HG03039 (cell line): ENCODE measurements around the gene ERMN.
"Not testable (repeated sequence)": the region's sequence is repeated elsewhere in the genome, so short reads cannot be mapped to it uniquely, and the experiment has no call there.

Experiments used
- ATAC-seq: cut with Tn5 transposase; IDR thresholded peaks from one replicate; pipeline ENCODE4 v1.9.1; 2021; ENCODE audit warnings: mild to moderate bottlenecking, moderate library complexity; ENCODE audit not compliant: unreplicated experiment

Gene ERMN

DNA sequence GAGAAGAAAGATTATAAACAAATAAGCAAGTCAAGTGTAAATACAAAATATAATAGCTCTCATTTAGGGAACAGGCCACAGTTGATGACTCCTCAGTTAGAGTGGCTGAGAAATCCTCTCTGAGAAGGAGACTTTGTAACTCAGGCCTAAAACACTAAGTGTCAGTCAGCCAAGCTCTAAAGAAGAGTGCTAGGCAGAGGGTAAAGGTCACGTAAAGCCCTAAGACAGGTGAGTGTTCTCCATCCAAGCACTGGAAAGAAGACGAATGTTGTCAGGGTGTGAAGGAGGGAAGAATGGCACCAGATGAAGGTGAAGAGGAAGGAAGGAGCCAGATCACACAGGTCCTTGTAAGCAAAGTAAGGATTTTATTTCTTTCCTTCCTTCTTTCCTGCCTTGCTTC is 24.3 kb downstream of the ERMN start:
- ATAC-seq, result no peak

DNA sequence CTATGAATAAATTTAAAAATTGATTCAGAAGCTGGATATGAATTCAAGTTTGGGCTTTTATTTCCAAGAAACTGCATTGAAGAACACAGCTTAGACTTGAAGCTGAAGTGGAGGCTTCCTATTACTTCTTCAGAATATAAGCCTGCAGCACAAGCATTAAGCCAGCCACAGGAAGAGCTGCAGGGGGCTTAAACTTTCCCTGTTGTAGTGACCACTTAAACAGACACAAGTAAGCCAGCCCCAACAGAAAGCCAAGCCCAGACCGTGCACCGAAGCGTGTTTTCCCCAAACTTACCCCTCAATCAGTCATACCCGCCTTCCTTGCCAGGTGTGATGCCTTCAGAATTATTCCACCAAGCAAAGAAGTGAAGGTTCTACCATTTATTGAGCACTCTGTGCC is 28.7 kb downstream of the ERMN start:
- no peak for ATAC-seq

DNA sequence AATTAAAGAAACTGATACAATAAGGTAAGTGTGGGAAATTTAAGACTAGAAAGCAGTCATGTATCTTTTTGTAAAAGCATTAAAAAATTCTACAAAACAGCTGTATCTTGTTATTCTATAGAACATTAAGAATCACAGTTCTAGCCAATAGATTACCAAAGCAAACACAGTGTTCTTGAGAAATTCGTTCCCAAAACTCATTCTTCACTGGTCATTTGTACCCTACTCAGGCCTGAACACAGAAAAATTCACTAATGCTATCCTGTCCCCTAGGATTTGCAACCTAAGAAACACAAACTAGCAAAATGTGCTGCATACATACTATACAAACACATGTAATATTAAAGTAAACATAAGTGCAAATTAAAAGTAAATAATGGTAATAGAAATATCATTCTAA is 29.1 kb downstream of the ERMN start:
- no peak for ATAC-seq

DNA sequence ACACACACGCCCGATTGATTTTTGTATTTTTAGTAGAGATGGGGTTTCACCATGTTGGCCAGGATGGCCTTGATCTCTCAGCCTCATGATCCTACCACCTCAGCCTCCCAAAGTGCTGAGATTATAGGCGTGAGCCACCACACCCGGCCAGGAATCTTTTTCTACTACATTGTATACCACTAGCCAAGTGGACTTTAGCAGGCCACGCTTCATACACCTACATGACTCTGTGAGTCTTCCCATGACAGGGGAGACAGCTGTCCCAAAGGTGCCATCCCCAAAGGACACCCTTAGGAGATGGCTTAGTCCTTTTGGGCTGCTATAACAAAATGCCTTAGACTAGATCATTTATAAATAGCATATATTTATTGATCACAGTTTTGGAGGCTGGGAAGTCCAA is 32.8 kb downstream of the ERMN start:
- ATAC-seq, result no peak

DNA sequence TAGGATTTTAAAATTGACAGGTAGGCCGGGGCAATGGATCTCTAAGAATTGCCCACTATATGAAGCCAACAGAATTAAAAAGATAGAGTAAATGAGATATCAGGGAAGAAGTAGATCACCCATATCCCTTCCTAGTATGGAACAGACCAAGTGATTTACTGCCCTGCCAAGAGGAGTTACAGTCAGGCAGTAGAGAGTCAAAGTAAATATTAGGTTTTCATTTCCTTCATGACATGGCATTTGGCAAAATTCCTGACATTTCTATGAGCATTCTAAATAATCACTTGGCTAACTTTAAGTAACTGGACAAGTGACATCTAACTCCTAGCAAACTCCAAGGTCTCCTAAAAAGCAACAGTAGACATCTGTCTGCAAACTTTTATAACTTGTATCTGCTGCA is 34.6 kb downstream of the ERMN start:
- no peak for ATAC-seq

DNA sequence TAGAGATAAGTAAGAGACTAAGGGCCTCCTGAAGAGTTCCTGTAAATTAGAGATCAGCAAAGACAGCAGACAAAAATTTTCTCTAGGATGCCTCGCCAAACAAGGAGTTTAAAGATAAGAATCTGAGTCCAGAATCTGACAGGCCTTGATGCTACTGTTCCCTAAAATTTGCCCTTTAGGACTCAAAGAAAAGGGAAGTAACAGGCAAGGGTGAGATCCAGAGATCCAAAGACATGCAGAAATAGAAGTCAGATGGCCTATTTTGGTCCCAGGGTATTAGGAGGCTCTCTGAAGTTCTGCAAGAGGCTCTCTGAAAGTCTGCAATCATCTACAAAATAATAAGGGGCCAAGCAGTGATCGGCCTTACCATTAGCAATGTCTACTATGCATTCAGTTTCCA is 35.1 kb downstream of the ERMN start:
- no peak for ATAC-seq

DNA sequence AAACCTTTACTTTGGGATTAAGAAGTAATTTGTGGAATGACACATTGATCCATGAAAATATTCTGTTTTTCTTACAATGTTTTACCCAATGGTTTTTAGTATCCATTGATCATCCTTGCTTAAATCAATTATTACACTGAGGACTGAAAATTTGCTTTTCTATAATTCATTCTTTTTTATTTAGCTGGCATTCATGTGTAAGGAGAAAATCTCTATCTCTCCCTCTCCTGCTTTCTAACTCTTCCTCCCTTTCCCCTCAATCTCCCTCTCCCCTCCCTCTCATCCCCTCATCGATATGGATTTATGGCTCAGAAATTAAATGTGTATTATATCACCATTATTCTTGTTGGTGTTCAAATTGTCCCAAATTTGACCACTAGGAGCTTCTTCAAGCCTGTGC is 38.5 kb downstream of the ERMN start:
- no peak for ATAC-seq

DNA sequence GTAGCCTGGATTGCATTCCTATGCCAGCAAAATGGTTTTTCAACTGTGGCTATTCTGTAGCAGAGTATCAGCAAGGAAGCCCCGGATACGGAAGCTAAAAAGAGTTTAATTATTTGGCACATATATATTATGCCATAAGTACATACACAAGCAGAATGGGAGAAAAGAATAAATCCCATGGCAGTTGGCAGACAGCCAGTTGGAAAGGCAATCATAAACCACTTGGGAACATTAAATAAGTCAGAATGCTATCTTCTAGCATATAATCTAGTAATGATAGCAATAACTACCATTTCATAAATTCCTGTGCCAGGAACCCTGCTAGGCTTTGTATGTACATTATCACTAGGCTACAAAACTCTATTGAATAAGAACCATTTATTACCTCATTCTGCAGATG is 42.2 kb downstream of the ERMN start:
- ATAC-seq, result no peak

DNA sequence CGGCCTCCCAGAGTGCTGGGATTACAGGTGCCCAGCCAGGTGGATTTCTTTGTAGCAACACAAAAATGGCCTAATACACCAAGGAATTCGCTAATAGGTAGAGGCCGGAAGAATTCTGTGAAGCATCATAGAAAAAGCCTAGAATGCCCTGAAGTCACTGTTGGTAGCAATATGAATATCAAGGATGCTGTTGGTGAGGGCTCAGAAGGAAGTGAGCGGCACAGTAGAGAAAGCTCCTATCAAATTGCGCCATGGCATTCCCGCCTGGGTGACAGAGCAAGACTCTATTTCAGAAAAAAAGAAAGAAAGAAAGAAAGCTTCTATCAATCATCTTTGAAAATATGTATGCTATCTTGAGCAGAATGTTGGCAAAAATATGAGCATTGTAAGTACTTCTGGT is 44.3 kb downstream of the ERMN start:
- ATAC-seq, result no peak

DNA sequence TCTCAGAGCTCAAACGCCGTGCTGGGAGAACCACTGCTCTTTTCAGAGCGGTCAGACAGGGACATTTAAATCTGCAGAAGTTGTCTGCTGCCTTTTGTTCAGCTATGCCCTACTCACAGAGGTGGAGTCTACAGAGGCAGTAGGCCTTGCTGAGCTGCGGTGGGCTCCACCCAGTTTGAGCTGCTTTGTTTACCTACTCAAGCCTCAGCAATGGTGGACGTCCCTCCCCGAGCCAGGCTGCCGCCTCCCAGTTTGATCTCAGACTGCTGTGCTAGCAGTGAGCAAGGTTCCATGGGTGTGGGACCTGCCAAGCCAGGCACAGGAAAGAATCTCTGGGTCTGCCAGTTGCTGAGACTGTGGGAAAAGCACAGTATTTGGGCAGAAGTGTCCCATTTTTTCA is 46.3 kb downstream of the ERMN start:
- ATAC-seq, result not testable (repeated sequence)

DNA sequence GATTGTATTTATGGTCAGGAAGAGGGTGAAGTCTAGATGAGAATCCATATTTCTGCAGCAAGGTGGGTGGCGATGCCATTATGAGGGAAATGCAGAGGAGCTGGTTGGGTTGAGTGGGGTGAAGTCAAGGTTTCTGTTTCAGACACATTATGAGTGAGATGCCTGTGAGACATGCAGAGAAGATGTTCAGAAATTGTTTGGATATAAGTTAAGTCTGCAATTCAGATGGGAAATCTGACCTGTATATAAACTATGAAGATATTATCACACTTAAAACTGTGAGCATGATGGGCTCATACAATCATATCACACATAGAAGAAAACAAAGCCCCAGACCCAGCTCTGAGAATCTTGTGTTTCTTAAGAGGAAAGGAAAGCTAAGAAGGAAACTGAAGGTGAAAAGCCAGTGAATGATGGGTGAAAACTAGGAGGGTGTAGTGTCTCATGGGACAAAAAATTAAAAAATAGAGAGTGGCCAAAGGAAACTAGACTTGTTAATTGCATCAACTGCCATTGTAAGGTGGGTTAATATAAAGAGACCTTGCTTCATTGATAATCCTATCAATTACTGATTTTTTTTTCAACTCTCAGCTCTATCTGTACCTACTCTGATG is 53.9 kb downstream of the ERMN start:
- ATAC-seq, result no peak

DNA sequence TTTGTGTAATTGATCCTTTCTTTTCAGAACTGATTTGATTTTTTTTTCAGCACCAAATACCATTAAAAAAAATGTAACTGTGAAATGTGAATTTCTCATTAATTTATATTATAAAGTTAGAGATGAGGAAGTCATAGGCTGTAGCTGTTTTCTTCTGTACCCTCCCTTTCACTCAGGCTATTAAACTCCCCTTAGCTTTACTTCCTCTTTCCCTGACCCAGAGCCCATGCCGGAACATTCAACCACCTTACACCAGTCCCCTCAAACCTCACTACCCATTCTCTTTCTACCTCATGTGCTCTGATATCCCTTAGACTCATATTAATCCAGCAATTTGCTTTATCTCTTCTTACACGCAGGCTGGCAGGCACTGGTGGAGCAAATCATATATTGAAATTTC is 55.7 kb downstream of the ERMN start:
- ATAC-seq, result no peak

DNA sequence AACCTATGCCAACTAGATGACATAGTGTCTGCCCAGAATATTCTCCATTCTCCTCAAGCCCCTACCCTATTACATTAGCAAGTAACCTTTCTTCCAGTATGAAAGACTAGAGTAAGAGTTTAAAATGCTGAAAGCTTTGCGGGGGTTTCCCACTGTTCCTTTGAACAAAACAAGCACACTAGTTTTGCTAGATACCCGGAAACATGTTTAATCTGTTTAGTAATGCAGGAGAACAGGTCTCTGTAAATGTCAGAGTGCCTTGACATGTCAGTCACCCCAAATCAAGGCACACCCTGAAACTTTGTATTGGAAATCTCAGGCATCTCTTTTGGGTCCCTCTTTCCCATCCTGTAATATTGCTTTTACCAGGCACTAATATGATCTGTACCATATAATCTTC is 56.6 kb downstream of the ERMN start:
- no peak for ATAC-seq
